Activated naive CD4-positive, alpha-beta T cell treated with anti-CD3 and anti-CD28 coated beads, Interleukin-2, amount 50 U/mL, for 24 hours (primary cell): Measurements from ENCODE around the gene CHIC2.
A peak's percentile ranks its signal among the peaks of the same experiment; 100 is the strongest.
"Not testable (repeated sequence)": the region's sequence is repeated elsewhere in the genome, so short reads cannot be mapped to it uniquely, and the experiment has no call there.

ENCODE experiments used
- H3K27ac Mint-ChIP-seq: one replicate; pipeline ENCODE4 v1.8.0; 2021; ENCODE audit warnings: mild to moderate bottlenecking, mixed read lengths
- H3K27me3 Mint-ChIP-seq: one replicate; pipeline ENCODE4 v1.8.0; 2021; ENCODE audit warnings: mixed read lengths
- H3K36me3 Mint-ChIP-seq: one replicate; pipeline ENCODE4 v1.8.0; 2021; ENCODE audit warnings: mixed read lengths
- H3K4me1 Mint-ChIP-seq: one replicate; pipeline ENCODE4 v1.8.0; 2021; ENCODE audit warnings: mixed read lengths
- H3K4me3 Mint-ChIP-seq: one replicate; pipeline ENCODE4 v1.8.0; 2021; ENCODE audit warnings: mild to moderate bottlenecking, mixed read lengths
- H3K9me3 Mint-ChIP-seq: one replicate; pipeline ENCODE4 v1.8.0; 2021; ENCODE audit warnings: mixed read lengths

The CHIC2 gene

GRCh38 chr4:54053322-54053721 lies 11.1 kb downstream of the CHIC2 start:
- peaks cover 74% of the 10 kb centered on the region for H3K4me1 Mint-ChIP-seq
- peaks cover 11% of the 10 kb centered on the region for H3K36me3 Mint-ChIP-seq
- not testable (repeated sequence) for H3K4me3 Mint-ChIP-seq, H3K27ac Mint-ChIP-seq, H3K9me3 Mint-ChIP-seq, H3K27me3 Mint-ChIP-seq

- H3K4me1 Mint-ChIP-seq = peaks cover 52% of the 10 kb centered on the region
- H3K27me3 Mint-ChIP-seq = no peaks in the 10 kb centered on the region
Measured at GRCh38 chr4:54050214-54050904, 14.0 kb downstream of the CHIC2 start.

GRCh38 chr4:54043630-54044029 lies 20.8 kb downstream of the CHIC2 start:
- not testable (repeated sequence) for H3K4me3 Mint-ChIP-seq, H3K27ac Mint-ChIP-seq, H3K9me3 Mint-ChIP-seq, H3K27me3 Mint-ChIP-seq
- Mint-ChIP-seq H3K36me3 (peaks cover 28% of the 10 kb centered on the region), H3K4me1 (peaks cover 49% of the 10 kb centered on the region)

More at GRCh38 chr4:54050214-54050904, 14.0 kb downstream of the CHIC2 start:
- Mint-ChIP-seq H3K36me3 (peaks cover 13% of the 10 kb centered on the region), H3K9me3 (no peaks in the 10 kb centered on the region), H3K4me3 (no peak overlapping the region), H3K27ac (no peak overlapping the region)

GRCh38 chr4:54041933-54042332 lies 22.5 kb downstream of the CHIC2 start:
- H3K27ac Mint-ChIP-seq = no peak overlapping the region
- peaks cover 5% of the 10 kb centered on the region for H3K9me3 Mint-ChIP-seq
- H3K36me3 Mint-ChIP-seq = peaks cover 26% of the 10 kb centered on the region
- no peak overlapping the region for H3K4me3 Mint-ChIP-seq
- no peaks in the 10 kb centered on the region for H3K27me3 Mint-ChIP-seq
- H3K4me1 Mint-ChIP-seq = peaks cover 55% of the 10 kb centered on the region

DNA sequence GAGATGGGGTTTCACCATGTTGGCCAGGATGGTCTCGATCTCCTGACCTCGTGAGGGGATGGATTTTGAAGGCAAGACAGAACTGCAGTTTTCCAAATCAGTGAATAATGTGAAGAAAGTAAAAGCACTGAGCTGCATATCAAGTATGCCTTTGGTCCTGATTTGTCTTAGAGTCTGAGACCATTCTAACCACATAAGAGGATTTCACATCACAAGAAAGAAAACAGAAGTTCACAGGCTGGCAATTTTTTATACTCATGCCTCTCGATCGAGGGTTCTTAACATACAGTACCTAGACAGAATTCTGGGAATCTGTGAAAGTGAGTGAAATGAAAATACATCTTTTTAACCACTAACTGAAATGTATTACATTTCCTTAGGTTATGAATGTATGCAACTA lies 23.3 kb downstream of the CHIC2 start:
- H3K27me3 Mint-ChIP-seq = no peaks in the 10 kb centered on the region
- H3K36me3 Mint-ChIP-seq = peaks cover 32% of the 10 kb centered on the region
- H3K4me1 Mint-ChIP-seq = peaks cover 61% of the 10 kb centered on the region
- H3K4me3 Mint-ChIP-seq = peak overlapping the region; percentile 54
- H3K9me3 Mint-ChIP-seq = peaks cover 5% of the 10 kb centered on the region
- H3K27ac Mint-ChIP-seq = no peak overlapping the region

DNA sequence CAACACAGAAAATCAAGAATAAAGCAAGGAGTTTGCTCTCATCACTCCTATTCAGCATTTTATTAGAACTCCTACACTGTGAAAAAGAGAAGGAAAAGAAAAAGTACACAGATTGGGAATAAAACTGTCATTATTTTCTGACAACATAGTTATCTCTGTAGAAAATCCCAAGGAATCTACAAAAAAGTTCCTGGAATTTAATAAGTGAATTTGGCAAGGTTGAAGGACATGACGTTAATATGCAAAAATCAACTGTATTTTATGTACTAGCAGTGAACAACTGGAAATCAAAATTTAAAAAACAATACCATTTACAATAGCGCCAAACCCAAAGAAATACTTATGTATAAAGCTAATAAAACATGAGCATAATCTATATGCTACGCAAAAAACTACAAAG lies 26.3 kb downstream of the CHIC2 start:
- Mint-ChIP-seq H3K9me3 (no peaks in the 10 kb centered on the region), H3K4me3 (no peak overlapping the region), H3K27me3 (no peaks in the 10 kb centered on the region), H3K36me3 (peaks cover 29% of the 10 kb centered on the region), H3K27ac (peak overlapping the region; percentile 55), H3K4me1 (peaks cover 67% of the 10 kb centered on the region)

- H3K4me1 Mint-ChIP-seq = peaks cover 58% of the 10 kb centered on the region
- no peaks in the 10 kb centered on the region for H3K9me3 Mint-ChIP-seq
- no peak overlapping the region for H3K27ac Mint-ChIP-seq
- H3K36me3 Mint-ChIP-seq = peaks cover 26% of the 10 kb centered on the region
- no peaks in the 10 kb centered on the region for H3K27me3 Mint-ChIP-seq
- no peak overlapping the region for H3K4me3 Mint-ChIP-seq
Measured at GRCh38 chr4:54036184-54036583, 28.2 kb downstream of the CHIC2 start.

DNA sequence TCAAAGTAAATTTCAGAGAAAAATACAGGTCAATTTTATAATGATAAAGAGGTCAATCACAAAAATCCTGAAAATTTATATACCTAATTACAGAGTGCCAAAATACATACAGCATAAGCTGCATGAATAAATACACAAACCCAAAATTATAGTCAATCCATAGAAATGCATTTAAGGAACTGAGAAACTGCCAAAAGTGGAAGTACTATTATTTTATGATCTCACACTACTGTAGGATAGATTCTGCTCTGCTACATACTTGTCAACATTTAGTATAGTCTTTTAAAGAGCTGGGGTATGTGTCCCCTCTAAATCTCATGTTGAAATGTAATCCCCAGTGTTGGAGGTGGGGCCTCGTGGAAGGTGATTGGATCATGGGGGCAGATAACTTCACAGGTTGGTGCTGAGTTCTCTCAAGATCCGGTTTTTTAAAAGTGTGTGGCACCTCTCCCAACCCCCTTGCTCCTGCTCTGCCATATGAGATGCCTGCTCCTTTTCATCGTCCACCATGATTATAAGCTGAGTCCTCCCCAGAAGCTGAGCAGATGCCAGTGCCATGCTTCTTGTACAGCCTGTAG lies 31.8 kb downstream of the CHIC2 start:
- Mint-ChIP-seq H3K4me1 (peaks cover 57% of the 10 kb centered on the region), H3K4me3 (no peak overlapping the region), H3K36me3 (peaks cover 22% of the 10 kb centered on the region), H3K27me3 (no peaks in the 10 kb centered on the region), H3K27ac (no peak overlapping the region), H3K9me3 (no peaks in the 10 kb centered on the region)

DNA sequence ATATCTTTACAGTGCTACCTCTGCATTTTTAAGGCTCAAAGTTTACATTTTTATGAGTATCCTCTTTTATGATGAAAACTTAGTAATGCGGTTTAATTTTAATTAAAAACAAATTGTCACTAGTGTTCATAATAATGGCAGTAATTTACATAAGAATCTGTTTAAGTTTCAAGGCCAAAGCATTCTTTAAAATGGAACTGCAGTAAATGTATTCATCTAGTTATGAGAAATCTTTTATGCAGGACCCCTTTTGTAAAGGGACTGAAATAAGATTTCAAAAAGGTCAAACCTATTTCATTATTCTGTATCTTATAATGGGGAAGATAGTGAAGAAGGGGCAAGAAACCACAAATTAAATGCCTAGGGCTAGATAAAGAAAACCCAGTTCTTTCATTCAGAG lies 37.1 kb downstream of the CHIC2 start:
- no peak overlapping the region for H3K27ac Mint-ChIP-seq
- H3K36me3 Mint-ChIP-seq = peaks cover 8% of the 10 kb centered on the region
- H3K27me3 Mint-ChIP-seq = no peaks in the 10 kb centered on the region
- no peak overlapping the region for H3K4me3 Mint-ChIP-seq
- H3K4me1 Mint-ChIP-seq = peaks cover 31% of the 10 kb centered on the region
- no peaks in the 10 kb centered on the region for H3K9me3 Mint-ChIP-seq

DNA sequence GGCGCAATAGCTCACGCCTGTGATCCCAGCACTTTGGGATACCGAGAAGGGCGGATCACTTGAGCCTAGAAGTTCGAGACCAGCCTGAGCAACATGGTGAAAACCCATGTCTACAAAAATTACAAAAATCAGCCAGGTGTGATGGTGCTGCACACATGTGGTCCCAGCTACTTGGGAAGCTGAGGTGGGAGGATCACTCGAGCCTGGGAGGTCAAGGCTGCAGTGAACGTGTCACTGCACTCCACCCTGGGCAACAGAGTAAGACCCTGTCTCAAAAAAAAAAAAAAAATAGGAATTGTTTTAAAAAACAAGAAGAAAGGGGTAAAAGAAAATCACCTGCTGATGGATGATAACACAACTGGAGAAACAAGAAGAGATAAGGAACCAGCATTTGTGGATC lies 38.8 kb downstream of the CHIC2 start:
- peaks cover 31% of the 10 kb centered on the region for H3K4me1 Mint-ChIP-seq
- H3K27ac Mint-ChIP-seq = no peak overlapping the region
- H3K4me3 Mint-ChIP-seq = no peak overlapping the region
- no peaks in the 10 kb centered on the region for H3K27me3 Mint-ChIP-seq
- peaks cover 8% of the 10 kb centered on the region for H3K36me3 Mint-ChIP-seq
- no peaks in the 10 kb centered on the region for H3K9me3 Mint-ChIP-seq

- H3K4me1 Mint-ChIP-seq = peaks cover 14% of the 10 kb centered on the region
- not testable (repeated sequence) for H3K9me3 Mint-ChIP-seq, H3K27ac Mint-ChIP-seq, H3K27me3 Mint-ChIP-seq, H3K36me3 Mint-ChIP-seq, H3K4me3 Mint-ChIP-seq
Measured at GRCh38 chr4:54023019-54023418, 41.4 kb downstream of the CHIC2 start.

DNA sequence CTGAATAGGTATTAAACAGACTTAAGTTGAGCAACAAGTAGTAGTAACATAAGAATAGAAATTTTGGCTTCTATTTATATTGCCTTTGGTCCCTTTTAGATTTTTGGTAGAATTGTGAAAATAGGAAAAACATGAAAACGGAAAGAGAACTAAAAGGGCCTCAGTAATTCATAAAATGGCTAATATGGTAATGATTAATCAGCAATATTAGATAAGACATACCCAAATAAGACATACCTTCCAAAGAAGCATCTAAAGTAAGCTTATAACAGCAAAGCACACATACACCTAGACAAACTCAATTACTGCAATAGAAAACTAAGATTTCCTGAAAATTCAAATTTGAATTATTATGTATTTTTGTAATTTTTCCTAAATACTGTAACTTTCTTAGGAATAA lies 46.4 kb downstream of the CHIC2 start:
- Mint-ChIP-seq H3K4me1 (peaks cover 28% of the 10 kb centered on the region), H3K27ac (no peak overlapping the region), H3K36me3 (no peaks in the 10 kb centered on the region), H3K27me3 (no peaks in the 10 kb centered on the region), H3K4me3 (no peak overlapping the region), H3K9me3 (no peaks in the 10 kb centered on the region)

GRCh38 chr4:54017308-54017707 lies 47.1 kb downstream of the CHIC2 start:
- peaks cover 1% of the 10 kb centered on the region for H3K36me3 Mint-ChIP-seq
- H3K4me1 Mint-ChIP-seq = peaks cover 32% of the 10 kb centered on the region
- H3K4me3 Mint-ChIP-seq = no peak overlapping the region
- H3K27ac Mint-ChIP-seq = no peak overlapping the region
- no peaks in the 10 kb centered on the region for H3K27me3 Mint-ChIP-seq
- H3K9me3 Mint-ChIP-seq = no peaks in the 10 kb centered on the region

DNA sequence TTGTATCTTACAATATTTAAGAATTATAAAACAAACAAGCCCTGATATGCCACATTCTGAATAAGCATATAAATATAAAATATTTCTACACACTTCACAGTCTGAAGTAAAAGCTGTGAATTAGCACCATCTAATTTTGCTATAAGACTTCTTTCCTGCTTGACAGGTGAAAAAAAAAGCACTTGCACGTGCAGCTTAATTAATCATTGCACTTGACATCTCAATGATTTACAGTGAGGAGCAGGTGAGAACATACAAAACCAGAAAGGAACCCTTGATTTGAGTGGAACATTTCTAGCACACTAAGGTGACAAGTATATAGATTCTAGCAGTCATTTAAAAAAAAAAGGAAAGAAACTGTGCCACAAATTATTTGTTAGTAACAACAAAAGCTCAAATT lies 47.9 kb downstream of the CHIC2 start:
- Mint-ChIP-seq H3K27me3 (no peaks in the 10 kb centered on the region), H3K36me3 (peaks cover 1% of the 10 kb centered on the region), H3K4me1 (peaks cover 32% of the 10 kb centered on the region), H3K27ac (no peak overlapping the region), H3K9me3 (no peaks in the 10 kb centered on the region), H3K4me3 (no peak overlapping the region)

DNA sequence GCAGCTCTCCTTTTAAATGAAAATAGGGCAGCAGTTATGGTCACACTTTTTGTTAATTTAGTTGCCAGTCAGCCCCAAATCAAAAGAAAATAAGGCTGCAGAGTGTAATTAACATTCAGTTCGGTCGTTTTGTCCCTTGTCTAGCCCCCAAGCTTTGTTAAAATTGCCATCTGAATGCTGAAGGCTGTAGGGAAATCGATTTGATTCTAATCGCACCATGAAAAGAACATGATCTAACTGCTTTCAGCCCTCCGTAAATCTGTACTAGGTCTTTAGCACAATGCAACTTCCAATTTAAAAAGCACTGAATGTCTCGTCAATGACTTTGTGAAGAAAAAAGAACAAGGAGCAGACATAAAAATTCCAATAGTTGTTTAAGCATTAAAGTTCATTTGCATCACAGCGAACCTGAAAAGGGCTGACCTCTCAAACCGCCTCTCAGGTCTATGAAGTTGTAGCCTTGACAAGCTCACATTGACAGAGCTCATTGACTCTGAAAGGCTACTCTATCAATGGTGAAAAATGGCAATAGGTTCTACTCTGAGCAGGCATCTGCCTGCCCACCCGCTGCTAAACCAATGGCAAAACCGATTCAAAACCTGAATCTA lies 48.9 kb downstream of the CHIC2 start:
- Mint-ChIP-seq H3K4me3 (no peak overlapping the region), H3K36me3 (peaks cover 4% of the 10 kb centered on the region), H3K9me3 (no peaks in the 10 kb centered on the region), H3K27ac (no peak overlapping the region), H3K4me1 (peaks cover 32% of the 10 kb centered on the region), H3K27me3 (no peaks in the 10 kb centered on the region)

- Mint-ChIP-seq H3K4me3 (no peak overlapping the region), H3K27ac (no peak overlapping the region), H3K9me3 (no peaks in the 10 kb centered on the region), H3K4me1 (peaks cover 32% of the 10 kb centered on the region), H3K36me3 (peaks cover 6% of the 10 kb centered on the region), H3K27me3 (no peaks in the 10 kb centered on the region)
Measured at GRCh38 chr4:54014666-54015160, 49.7 kb downstream of the CHIC2 start.
